ENCODE data around the gene ATP9B. TPM values are rescaled to one million over a fixed set of nuclear protein-coding genes. Genes with fewer than 3 reads are reported as not detected.

Gene ATP9B
- total and polyA plus RNA-seq, 3 donors from 2014 or later: 32.4 to 113 (median 78.2) TPM

DNA sequence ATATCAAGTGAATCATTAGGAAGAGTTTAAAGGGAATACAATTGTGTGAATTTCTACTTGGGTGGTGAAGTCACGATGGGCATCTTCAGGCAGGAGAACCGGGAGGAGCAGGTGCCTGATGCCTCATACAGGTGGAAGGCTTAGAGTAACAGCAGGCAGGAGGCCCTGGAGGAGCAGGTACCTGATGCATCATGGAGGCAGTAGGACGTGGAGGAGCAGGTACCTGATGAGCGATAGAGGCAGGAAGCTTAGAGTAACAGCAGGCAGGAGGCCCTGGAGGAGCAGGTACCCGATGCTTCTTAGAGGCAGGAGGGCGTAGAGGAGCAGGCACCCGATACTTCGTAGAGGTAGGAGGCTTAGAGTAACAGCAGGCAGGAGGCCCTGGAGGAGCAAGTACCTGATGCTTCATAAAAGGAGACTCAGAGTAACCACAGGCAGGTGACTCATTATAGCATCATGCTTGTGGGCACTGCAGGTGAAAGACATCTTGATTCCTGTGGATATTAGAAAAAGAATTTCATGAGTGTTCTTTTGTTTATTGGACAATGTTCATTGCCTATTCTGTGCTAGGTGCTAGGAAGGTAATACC lies 133.9 kb downstream of the ATP9B start:
- no peaks in the 10 kb centered on the region for H3K9me3 ChIP-seq
- H3K27ac ChIP-seq: no peak overlapping the region
- intact Hi-C loops (cut with DNase I; ENCODE audit: low total_unique reads): no loop called here
- WGBS, 2 donors: 94% methylated on average over 8 of the region's 8 CpGs
- no peak for TF ChIP-seq POLR2A (IDR thresholded peaks at IDR 0.05)
- TF ChIP-seq, protein P1, sequence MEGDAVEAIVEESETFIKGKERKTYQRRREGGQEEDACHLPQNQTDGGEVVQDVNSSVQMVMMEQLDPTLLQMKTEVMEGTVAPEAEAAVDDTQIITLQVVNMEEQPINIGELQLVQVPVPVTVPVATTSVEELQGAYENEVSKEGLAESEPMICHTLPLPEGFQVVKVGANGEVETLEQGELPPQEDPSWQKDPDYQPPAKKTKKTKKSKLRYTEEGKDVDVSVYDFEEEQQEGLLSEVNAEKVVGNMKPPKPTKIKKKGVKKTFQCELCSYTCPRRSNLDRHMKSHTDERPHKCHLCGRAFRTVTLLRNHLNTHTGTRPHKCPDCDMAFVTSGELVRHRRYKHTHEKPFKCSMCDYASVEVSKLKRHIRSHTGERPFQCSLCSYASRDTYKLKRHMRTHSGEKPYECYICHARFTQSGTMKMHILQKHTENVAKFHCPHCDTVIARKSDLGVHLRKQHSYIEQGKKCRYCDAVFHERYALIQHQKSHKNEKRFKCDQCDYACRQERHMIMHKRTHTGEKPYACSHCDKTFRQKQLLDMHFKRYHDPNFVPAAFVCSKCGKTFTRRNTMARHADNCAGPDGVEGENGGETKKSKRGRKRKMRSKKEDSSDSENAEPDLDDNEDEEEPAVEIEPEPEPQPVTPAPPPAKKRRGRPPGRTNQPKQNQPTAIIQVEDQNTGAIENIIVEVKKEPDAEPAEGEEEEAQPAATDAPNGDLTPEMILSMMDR (IDR thresholded peaks at IDR 0.05): no peak
- no peaks in the 10 kb centered on the region for H3K36me3 ChIP-seq (ENCODE audit: low read depth, missing control alignments)
- no peaks in the 10 kb centered on the region for H3K27me3 ChIP-seq
- peaks cover 6% of the 10 kb centered on the region for H3K4me1 ChIP-seq
- H3K4me3 ChIP-seq: no peak overlapping the region
- no peak for DNase-seq

DNA sequence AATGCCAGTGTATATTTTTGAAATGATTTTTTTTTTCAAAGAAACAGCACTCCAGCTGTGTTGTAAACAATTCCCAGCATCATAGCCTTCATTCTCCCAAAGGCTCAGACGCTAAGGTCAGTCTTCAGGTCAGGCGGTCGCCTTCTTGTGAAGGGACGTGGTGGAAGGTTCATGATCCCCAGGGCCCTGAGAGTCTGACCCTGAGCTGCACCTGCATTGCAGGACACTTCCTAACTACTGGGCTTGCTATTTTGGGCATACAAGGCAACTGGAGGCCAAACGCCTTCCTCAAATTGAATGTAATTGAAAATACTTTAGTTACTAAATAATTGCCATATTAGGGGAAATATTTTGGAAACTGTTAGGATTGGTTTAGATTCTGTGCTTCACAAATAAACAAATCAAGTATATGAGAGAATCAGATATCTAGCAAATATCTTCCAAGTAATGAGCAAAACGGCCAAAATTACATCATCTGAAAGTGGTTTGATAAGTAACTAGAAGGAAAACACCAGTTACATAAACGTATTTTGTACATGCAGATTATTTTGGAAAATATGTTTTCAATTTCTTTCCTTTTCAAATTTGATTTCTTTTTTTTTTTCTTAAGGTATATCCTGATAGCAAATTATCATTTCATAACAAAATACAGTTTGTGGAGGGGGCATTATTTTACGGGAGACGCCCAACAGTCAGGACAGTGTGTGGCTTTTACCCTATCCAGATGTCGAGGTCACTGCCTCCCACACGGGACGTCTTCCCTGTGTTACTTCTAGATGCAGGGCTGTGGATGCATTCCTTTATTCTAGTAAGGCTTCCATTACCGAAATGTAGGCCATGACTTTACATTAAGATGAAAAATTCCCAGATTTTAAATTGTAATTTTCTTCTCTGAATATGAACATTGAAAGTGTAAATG lies 136.0 kb downstream of the ATP9B start:
- Histone ChIP-seq H3K27me3 (no peaks in the 10 kb centered on the region), H3K9me3 (no peaks in the 10 kb centered on the region), H3K36me3 (ENCODE audit: low read depth, missing control alignments) (no peaks in the 10 kb centered on the region), H3K4me3 (no peak overlapping the region), H3K4me1 (peaks cover 14% of the 10 kb centered on the region), H3K27ac (no peak overlapping the region)
- intact Hi-C loops (cut with DNase I; ENCODE audit: low total_unique reads): no loop called here
- 70 to 83% methylated on average over 13 of the region's 13 CpGs for WGBS, 2 donors
- DNase-seq: no peak
- TF ChIP-seq POLR2A (IDR thresholded peaks at IDR 0.05): no peak
- TF ChIP-seq, protein P1 (IDR thresholded peaks at IDR 0.05): no peak

DNA sequence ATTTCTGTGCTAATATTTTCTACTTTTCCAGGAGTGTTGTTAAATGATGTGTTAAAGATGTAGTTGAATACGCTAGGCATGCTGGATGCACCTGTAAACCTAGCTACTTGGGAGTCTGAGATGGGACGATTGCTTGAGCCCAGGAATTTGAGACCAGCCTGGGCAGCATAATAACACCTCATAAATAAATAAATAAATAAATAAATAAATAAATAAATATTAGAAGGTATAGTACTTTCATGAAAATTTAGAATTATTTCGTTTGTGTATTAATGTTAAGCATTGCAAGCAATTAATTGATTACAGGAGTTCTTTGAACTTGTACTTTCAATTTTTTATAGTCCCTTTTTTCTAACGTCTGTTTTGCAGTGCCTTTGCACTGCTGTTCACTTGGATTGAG lies 137.2 kb downstream of the ATP9B start:
- Histone ChIP-seq H3K27me3 (no peaks in the 10 kb centered on the region), H3K27ac (no peak overlapping the region), H3K4me3 (no peak overlapping the region), H3K4me1 (peaks cover 14% of the 10 kb centered on the region), H3K9me3 (no peaks in the 10 kb centered on the region), H3K36me3 (ENCODE audit: low read depth, missing control alignments) (no peaks in the 10 kb centered on the region)
- 94 to 95% methylated on average over 4 of the region's 4 CpGs for WGBS, 2 donors
- intact Hi-C loops (cut with DNase I; ENCODE audit: low total_unique reads): no loop called here
- DNase-seq: no peak
- no peak for TF ChIP-seq POLR2A (IDR thresholded peaks at IDR 0.05)
- TF ChIP-seq, protein P1 (IDR thresholded peaks at IDR 0.05): no peak

DNA sequence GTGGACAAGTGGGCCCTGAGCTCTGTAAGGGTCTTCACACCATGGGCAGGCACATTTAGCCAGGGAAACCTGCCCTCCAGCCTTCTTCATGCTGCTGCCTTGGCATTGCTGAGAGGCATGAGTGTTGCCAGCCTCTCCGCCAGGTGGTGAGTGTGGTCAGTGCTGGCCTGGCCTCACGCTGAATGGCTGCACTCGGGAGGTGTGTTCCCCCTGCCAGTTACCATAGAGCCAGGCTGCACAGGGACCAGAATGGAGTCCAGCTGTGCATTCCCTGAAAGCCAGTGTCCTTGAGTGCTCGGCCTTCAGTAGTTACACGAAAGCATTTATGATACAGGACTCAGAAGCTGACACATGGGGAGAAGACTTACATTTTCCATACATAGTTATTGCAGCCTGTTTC lies 139.7 kb downstream of the ATP9B start:
- no peak overlapping the region for H3K27ac ChIP-seq
- H3K9me3 ChIP-seq: no peaks in the 10 kb centered on the region
- H3K27me3 ChIP-seq: no peaks in the 10 kb centered on the region
- peaks cover 8% of the 10 kb centered on the region for H3K4me1 ChIP-seq
- 45 to 49% methylated on average over 2 to 5 of the region's 5 CpGs for WGBS, 2 donors
- H3K36me3 ChIP-seq (ENCODE audit: low read depth, missing control alignments): no peaks in the 10 kb centered on the region
- no peak overlapping the region for H3K4me3 ChIP-seq
- peak; percentile 33 for DNase-seq
- TF ChIP-seq POLR2A (IDR thresholded peaks at IDR 0.05): no peak
- TF ChIP-seq, protein P1 (IDR thresholded peaks at IDR 0.05): no peak
- intact Hi-C loops (cut with DNase I; ENCODE audit: low total_unique reads): no loop called here
